Inflammatory macrophage treated with lipopolysaccharide for 1 hour (primary cell): ENCODE data around the gene TBC1D22A.
A peak's percentile ranks its signal among the peaks of the same experiment; 100 is the strongest.

ENCODE experiments used
- DNase-seq, 2 donors: peaks; one replicate each; pipeline ENCODE4 v3.0.0-alpha.2; 2020 to 2022

TBC1D22A gene

GRCh38 chr22:46862418-46863324, 100.2 kb downstream of the TBC1D22A start:
- DNase-seq, result no peak

GRCh38 chr22:46863794-46864193, 101.3 kb downstream of the TBC1D22A start:
- no peak for DNase-seq

- DNase-seq, result no peak
Measured at GRCh38 chr22:46864314-46865051, 102.0 kb downstream of the TBC1D22A start.

GRCh38 chr22:46865052-46865434, 102.6 kb downstream of the TBC1D22A start:
- DNase-seq, result no peak

DNA sequence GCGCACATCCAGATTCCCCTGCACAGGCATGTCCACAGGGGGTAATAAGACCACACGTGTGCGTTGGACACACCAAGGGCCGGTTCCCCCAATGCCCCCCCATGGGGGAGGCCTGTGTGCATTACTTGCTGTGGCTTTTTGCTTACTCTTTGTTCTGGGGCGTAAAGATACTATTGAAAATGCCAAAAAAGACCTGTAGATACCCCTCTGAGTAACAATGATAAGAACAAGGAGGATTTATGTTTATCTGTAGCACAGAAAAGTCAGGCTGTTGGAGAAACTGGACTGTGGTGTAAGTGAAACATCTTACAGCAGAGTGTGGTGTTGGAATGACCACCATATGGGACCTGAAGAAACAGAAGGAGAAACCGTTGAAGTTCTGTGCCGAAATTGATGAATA, 103.2 kb downstream of the TBC1D22A start:
- DNase-seq, result no peak

DNA sequence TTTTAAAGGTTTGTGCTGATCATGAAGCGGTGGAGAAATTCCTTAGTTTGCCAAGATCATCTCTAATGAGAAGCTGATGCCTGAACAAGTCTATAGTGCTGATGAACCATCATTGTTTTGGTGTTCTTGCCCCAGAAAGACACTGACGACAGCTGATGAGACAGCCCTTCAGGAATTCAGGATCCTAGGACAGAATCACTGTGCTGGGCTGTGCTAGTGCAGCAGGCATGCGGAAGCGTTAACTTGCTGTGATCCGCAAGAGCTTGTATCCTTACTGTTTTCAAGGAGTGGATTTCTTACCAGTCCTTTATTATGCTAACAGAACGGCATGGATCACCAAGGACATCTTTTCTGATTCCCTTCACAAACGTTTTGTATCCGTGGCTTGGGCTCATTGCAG, 104.1 kb downstream of the TBC1D22A start:
- DNase-seq, result no peak

GRCh38 chr22:46867106-46867505, 104.7 kb downstream of the TBC1D22A start:
- no peak for DNase-seq

DNA sequence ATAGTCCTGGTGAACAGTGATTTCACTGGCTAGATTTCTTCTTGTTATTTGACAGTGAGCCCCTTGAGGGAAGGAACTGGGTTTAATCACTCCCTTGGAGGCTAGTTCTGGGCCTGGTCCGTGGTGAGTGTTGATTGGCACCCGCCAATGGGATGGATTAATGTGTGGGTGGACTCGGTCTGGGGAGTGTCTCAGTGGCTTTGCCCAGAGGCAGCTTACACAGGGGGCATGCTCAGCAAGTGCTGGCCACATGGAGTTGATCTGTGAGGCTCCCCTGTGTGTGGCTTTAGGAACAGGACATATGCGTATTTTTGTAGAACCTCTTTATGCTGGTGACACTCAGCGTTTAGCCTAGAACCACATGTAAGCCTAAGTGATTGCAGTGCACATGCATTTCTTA, 106.9 kb downstream of the TBC1D22A start:
- no peak for DNase-seq

GRCh38 chr22:46869831-46870441, 107.5 kb downstream of the TBC1D22A start:
- no peak for DNase-seq

DNA sequence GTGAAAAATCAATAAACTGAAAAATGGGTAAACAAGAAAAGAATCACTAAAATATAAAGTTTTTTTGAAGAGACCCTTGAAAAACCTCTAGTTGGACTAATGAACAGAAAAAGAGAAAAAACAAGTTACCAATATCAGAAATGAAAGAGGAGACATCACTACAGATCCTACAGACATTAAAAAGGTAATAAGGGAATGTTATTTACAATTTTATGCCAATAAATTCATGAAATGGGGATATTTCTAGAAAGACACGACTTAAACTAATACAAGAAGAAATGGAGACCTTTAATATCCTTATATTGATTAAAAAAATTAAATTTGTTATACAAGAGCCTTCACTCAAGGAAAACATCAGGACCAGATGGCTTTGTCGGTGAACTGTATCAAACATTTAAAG, 109.4 kb downstream of the TBC1D22A start:
- no peak for DNase-seq

DNA sequence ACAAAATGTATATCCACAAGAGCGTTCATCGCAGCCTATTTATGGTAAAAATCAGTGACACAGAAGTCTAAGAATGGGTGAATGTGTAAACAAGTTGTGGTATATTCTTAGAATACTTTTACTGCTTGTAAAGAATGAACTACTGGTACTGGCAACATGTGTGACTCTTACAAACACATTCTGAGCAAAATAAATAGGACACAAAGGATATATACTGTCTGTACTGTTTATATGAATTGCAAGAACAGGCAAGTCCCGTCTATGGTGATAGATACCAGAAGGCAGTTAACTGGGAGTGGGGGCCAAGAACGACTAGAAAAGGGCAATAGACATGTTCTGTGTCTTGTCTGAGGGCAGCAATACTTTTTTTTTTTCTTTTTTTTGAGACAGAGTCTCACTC, 112.6 kb downstream of the TBC1D22A start:
- no peak for DNase-seq

DNA sequence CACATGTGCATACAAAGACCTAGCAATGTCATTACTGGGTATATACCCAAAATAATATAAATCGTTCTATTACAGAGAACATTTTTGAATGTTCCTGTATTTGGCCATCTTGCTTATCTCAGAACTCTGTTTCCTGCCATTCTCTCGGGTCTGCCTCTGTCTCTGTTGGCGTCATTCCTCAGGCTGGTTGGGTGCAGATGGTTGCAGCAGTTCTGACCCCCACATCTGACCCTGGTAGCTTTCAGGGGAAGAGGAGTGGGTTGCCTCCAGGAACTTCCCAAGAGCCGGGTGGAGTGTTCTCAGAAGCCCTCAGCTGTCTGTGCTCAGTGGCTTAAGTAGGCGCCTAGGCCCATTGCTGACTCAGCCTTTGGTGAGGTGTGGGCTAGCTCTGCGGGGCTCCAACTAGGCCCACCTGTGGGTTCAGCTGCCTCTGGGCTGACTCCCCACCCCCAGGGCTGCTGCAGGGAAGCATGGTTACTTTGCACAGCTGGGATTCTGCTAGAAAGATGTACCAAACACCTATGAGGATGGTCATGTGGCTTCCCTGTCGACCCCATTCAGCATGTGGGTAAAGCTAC, 114.0 kb downstream of the TBC1D22A start:
- no peak for DNase-seq

- DNase-seq, result no peak
Measured at GRCh38 chr22:46878191-46878948, 115.9 kb downstream of the TBC1D22A start.

- DNase-seq, result peak; percentile 55 to 57
Measured at GRCh38 chr22:46879083-46879482, 116.6 kb downstream of the TBC1D22A start.

- no peak for DNase-seq
Measured at GRCh38 chr22:46881373-46882118, 119.1 kb downstream of the TBC1D22A start.

- DNase-seq, result no peak
Measured at GRCh38 chr22:46883092-46883910, 120.9 kb downstream of the TBC1D22A start.

- no peak for DNase-seq
Measured at GRCh38 chr22:46884365-46884764, 121.9 kb downstream of the TBC1D22A start.

DNA sequence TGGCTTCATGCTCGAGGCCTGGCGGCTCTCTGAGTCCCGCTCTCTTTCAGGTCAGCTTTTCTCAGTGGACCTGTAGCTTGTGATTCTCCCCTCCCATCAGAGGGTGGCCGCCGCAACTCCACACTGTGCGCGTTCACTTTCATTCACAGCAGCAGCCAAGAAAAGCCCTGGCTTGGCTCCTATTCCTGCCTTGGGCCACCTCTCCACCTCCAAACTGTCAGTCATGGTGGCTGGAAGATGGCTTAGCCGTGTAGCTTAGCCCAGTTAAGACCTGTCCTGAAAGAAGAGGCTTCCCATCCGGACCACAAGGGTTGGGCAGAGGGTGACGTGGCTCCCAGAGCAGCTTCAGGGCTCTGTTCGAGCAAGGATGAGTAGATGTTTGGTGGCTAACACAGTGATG, 125.5 kb downstream of the TBC1D22A start:
- no peak for DNase-seq

DNA sequence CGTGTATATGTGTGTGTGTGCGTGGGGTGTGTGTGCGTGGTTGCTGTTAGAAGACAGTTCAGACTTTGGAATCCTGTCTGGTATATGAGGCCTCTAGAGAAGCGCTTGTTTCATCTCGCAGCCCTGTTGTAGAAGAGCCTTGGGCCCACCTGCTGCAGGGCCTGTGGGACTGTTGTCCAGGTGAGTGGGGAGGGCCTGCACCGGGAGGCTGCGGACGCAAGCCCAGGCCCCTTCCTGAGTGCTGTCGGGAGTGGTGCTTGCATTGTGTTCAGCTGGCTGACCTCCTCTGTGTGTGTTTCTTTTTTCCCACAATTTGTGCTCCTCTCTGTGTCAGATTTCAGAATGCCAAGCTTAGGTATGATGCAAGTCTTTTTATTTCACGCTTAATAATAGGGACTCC, 128.4 kb downstream of the TBC1D22A start:
- DNase-seq, result no peak

- DNase-seq, result no peak
Measured at GRCh38 chr22:46891382-46891951, 129.0 kb downstream of the TBC1D22A start.

DNA sequence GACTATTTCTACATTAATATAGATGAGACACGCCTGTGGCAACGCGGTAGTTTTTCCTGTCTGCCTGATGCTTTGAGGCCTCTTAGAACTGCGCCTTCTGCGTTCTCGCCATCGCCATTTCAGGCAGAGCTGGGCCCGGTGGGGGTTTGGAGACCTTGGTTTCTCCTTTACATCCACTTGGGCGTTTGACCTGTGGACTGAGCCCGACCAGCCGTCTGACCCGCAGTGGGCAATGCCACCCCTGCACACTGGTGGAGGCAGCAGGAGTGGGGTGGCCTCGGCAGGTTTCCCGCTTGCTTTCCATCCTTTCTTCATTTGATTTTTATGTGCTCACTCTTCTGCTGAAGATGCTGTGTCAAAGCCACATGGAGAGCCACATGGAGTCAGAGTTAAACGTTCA, 130.4 kb downstream of the TBC1D22A start:
- DNase-seq, result no peak
